SW 1271 (cell line): ENCODE data around the gene CPS1.

Experiments
- DNase-seq, 2 experiments: peaks; one replicate each; lab custom pipeline; 2025; lab: John Stamatoyannopoulos, UW

CPS1 gene

GRCh38 chr2:210546424-210547208, 9.8 kb upstream of the CPS1 start:
- DNase-seq, result no peak

GRCh38 chr2:210548031-210548430, 8.4 kb upstream of the CPS1 start:
- no peak for DNase-seq

GRCh38 chr2:210548878-210549384, 7.5 kb upstream of the CPS1 start:
- DNase-seq, result no peak

GRCh38 chr2:210551001-210551400, 5.4 kb upstream of the CPS1 start:
- no peak for DNase-seq

- peak; percentile 4 to 20 for DNase-seq
Observed at GRCh38 chr2:210553373-210553772, 3.0 kb upstream of the CPS1 start.

- no peak for DNase-seq
Observed at GRCh38 chr2:210555555-210555954, 844 bp upstream of the CPS1 start.

- no peak for DNase-seq
Observed at GRCh38 chr2:210557721-210558120, 1.3 kb downstream of the CPS1 start.

GRCh38 chr2:210558708-210559107, 2.3 kb downstream of the CPS1 start:
- no peak for DNase-seq

GRCh38 chr2:210559182-210559581, 2.8 kb downstream of the CPS1 start:
- no peak for DNase-seq

- no peak for DNase-seq
Observed at GRCh38 chr2:210561475-210561874, 5.1 kb downstream of the CPS1 start.

GRCh38 chr2:210562091-210562490, 5.7 kb downstream of the CPS1 start:
- no peak for DNase-seq

GRCh38 chr2:210562502-210563080, 6.2 kb downstream of the CPS1 start:
- no peak for DNase-seq

GRCh38 chr2:210567279-210567678, 10.9 kb downstream of the CPS1 start:
- DNase-seq, result no peak

- no peak for DNase-seq
Observed at GRCh38 chr2:210568108-210568507, 11.7 kb downstream of the CPS1 start.

GRCh38 chr2:210577263-210578071, 21.1 kb downstream of the CPS1 start:
- DNase-seq, result peak in 1 of 2 experiments; percentile 58

- DNase-seq, result no peak
Observed at GRCh38 chr2:210584834-210585233, 28.4 kb downstream of the CPS1 start.

GRCh38 chr2:210586381-210586780, 30.0 kb downstream of the CPS1 start:
- DNase-seq, result no peak

- no peak for DNase-seq
Observed at GRCh38 chr2:210591663-210592062, 35.3 kb downstream of the CPS1 start.

- DNase-seq, result no peak
Observed at GRCh38 chr2:210592726-210593125, 36.3 kb downstream of the CPS1 start.

GRCh38 chr2:210593166-210593565, 36.8 kb downstream of the CPS1 start:
- no peak for DNase-seq

GRCh38 chr2:210598219-210598618, 41.8 kb downstream of the CPS1 start:
- no peak for DNase-seq

GRCh38 chr2:210599476-210599875, 43.1 kb downstream of the CPS1 start:
- no peak for DNase-seq

- DNase-seq, result no peak
Observed at GRCh38 chr2:210604666-210605065, 48.3 kb downstream of the CPS1 start.
